Nephron progenitor cell (in vitro differentiated cells): Measurements from ENCODE around the gene SLC15A4.

Source experiments
- DNase-seq: peaks from one replicate; pipeline ENCODE4 v3.0.0; 2021
- H3K27ac Mint-ChIP-seq: 2 replicates; pipeline ENCODE4 v1.8.0; 2021; ENCODE audit warnings: mild to moderate bottlenecking, moderate library complexity, mixed read lengths
- H3K27me3 Mint-ChIP-seq: 2 replicates; pipeline ENCODE4 v1.8.0; 2021; ENCODE audit warnings: mild to moderate bottlenecking, low read depth, mixed read lengths; ENCODE audit not compliant: poor library complexity
- H3K36me3 Mint-ChIP-seq: 2 replicates; pipeline ENCODE4 v1.8.0; 2021; ENCODE audit warnings: low read depth, mixed read lengths
- H3K4me1 Mint-ChIP-seq: 2 replicates; pipeline ENCODE4 v1.8.0; 2021; ENCODE audit warnings: mixed read lengths
- H3K4me3 Mint-ChIP-seq: 2 replicates; pipeline ENCODE4 v1.8.0; 2021; ENCODE audit warnings: mild to moderate bottlenecking, moderate library complexity, mixed read lengths
- H3K9me3 Mint-ChIP-seq: 2 replicates; pipeline ENCODE4 v1.8.0; 2021; ENCODE audit warnings: mild to moderate bottlenecking, moderate library complexity, mixed read lengths
- CTCF ChIP-seq: fragments of 200-600 bp; sonication (generic); IDR thresholded peaks from 2 replicates; pipeline ENCODE4 v1.5.0; 2021; ENCODE audit warnings: antibody characterized with exemption

Gene SLC15A4

GRCh38 chr12:128823916-128824839 lies at the start of gene SLC15A4:
Gene SLC15A4 (minus strand): TSS chr12:128823958. CDS start chr12:128823943, 15 bp downstream.
- peak; percentile 97 for DNase-seq
- H3K4me1 Mint-ChIP-seq = peaks cover 42% of the 10 kb centered on the region
- H3K36me3 Mint-ChIP-seq = peaks cover 36% of the 10 kb centered on the region
- peaks cover 4% of the 10 kb centered on the region for H3K27me3 Mint-ChIP-seq
- TF ChIP-seq CTCF = no peak
- peak within 1 kb of the TSS; percentile 88 for H3K4me3 Mint-ChIP-seq
- peak within 1 kb of the TSS; percentile 97 for H3K27ac Mint-ChIP-seq
- peaks cover 3% of the 10 kb centered on the region for H3K9me3 Mint-ChIP-seq

GRCh38 chr12:128872303-128872702 lies 48.5 kb upstream of the SLC15A4 start:
- H3K27me3 Mint-ChIP-seq = peaks cover 9% of the 10 kb centered on the region
- H3K4me1 Mint-ChIP-seq = no peaks in the 10 kb centered on the region
- peaks cover 27% of the 10 kb centered on the region for H3K36me3 Mint-ChIP-seq
- H3K4me3 Mint-ChIP-seq = no peak overlapping the region
- peaks cover 26% of the 10 kb centered on the region for H3K9me3 Mint-ChIP-seq
- H3K27ac Mint-ChIP-seq = no peak overlapping the region
- no peak for DNase-seq
- no peak for TF ChIP-seq CTCF

GRCh38 chr12:128871516-128871892 lies 47.7 kb upstream of the SLC15A4 start:
- no peaks in the 10 kb centered on the region for H3K4me1 Mint-ChIP-seq
- no peak for DNase-seq
- H3K4me3 Mint-ChIP-seq = no peak overlapping the region
- peaks cover 10% of the 10 kb centered on the region for H3K27me3 Mint-ChIP-seq
- peaks cover 19% of the 10 kb centered on the region for H3K36me3 Mint-ChIP-seq
- no peak for TF ChIP-seq CTCF
- H3K9me3 Mint-ChIP-seq = peaks cover 18% of the 10 kb centered on the region
- peak overlapping the region; percentile 10 for H3K27ac Mint-ChIP-seq

- H3K27me3 Mint-ChIP-seq = peaks cover 8% of the 10 kb centered on the region
- H3K4me3 Mint-ChIP-seq = no peak overlapping the region
- no peak for DNase-seq
- H3K36me3 Mint-ChIP-seq = peaks cover 4% of the 10 kb centered on the region
- TF ChIP-seq CTCF = no peak
- H3K4me1 Mint-ChIP-seq = peaks cover 8% of the 10 kb centered on the region
- no peak overlapping the region for H3K27ac Mint-ChIP-seq
- H3K9me3 Mint-ChIP-seq = no peaks in the 10 kb centered on the region
Measured at GRCh38 chr12:128867466-128867865, 43.7 kb upstream of the SLC15A4 start.

GRCh38 chr12:128864516-128865186 lies 40.9 kb upstream of the SLC15A4 start:
- no peak overlapping the region for H3K4me3 Mint-ChIP-seq
- H3K27ac Mint-ChIP-seq = peak overlapping the region; percentile 81
- H3K36me3 Mint-ChIP-seq = no peaks in the 10 kb centered on the region
- H3K9me3 Mint-ChIP-seq = no peaks in the 10 kb centered on the region
- H3K4me1 Mint-ChIP-seq = peaks cover 14% of the 10 kb centered on the region
- H3K27me3 Mint-ChIP-seq = peaks cover 8% of the 10 kb centered on the region
- no peak for DNase-seq
- TF ChIP-seq CTCF = no peak
